Astrocyte (in vitro differentiated cells and primary cell): ENCODE results near the gene SOX5. TPM values are rescaled to one million over a fixed set of nuclear protein-coding genes. Genes with fewer than 3 reads are reported as not detected.

Experiments
- DNase-seq: peaks from one replicate; pipeline ENCODE4 v3.0.0-alpha.2; 2010; ENCODE audit warnings: low read depth
- FAIRE-seq: peaks from 2 replicates; lab custom pipeline; 2011; peaks lifted over from hg19 to GRCh38; lab: Jason Lieb, UNC
- H2AFZ ChIP-seq: 2 replicates; pipeline ENCODE4 v1.6.0; 2012; ENCODE audit warnings: low read depth, low read length, inconsistent platforms
- H3K27ac ChIP-seq: 2 replicates; pipeline ENCODE4 v1.5.1; 2011; ENCODE audit warnings: low read depth, low read length, inconsistent platforms
- H3K27me3 ChIP-seq: 2 replicates; pipeline ENCODE4 v1.6.0; 2011; ENCODE audit warnings: low read length, inconsistent platforms; ENCODE audit not compliant: insufficient read depth
- H3K36me3 ChIP-seq: 2 replicates; pipeline ENCODE4 v1.5.1; 2011; ENCODE audit warnings: low read length, inconsistent platforms; ENCODE audit not compliant: insufficient read depth
- H3K4me1 ChIP-seq: 2 replicates; pipeline ENCODE4 v1.5.1; 2011; ENCODE audit warnings: low read length, inconsistent platforms; ENCODE audit not compliant: insufficient read depth
- H3K4me2 ChIP-seq: 2 replicates; pipeline ENCODE4 v1.6.0; 2012; ENCODE audit warnings: low read length, inconsistent platforms
- H3K4me3 ChIP-seq: 2 replicates; pipeline ENCODE4 v1.5.1; 2011; ENCODE audit warnings: low read depth, mild to moderate bottlenecking, low read length, inconsistent platforms; ENCODE audit not compliant: insufficient read depth
- H3K79me2 ChIP-seq: 2 replicates; pipeline ENCODE4 v1.6.0; 2012; ENCODE audit warnings: mild to moderate bottlenecking, low read length, inconsistent platforms; ENCODE audit not compliant: insufficient read depth
- H3K9ac ChIP-seq: 2 replicates; pipeline ENCODE4 v1.6.0; 2012; ENCODE audit warnings: mild to moderate bottlenecking, low read length, inconsistent platforms
- H3K9me3 ChIP-seq: 2 replicates; pipeline ENCODE4 v1.5.1; 2012; ENCODE audit warnings: low read depth, mild to moderate bottlenecking, low read length, inconsistent platforms; ENCODE audit not compliant: insufficient read depth
- H4K20me1 ChIP-seq: 2 replicates; pipeline ENCODE4 v1.6.0; 2012; ENCODE audit warnings: low read length, inconsistent platforms; ENCODE audit not compliant: insufficient read depth
- H3K27ac Mint-ChIP-seq: one replicate; pipeline ENCODE4 v1.8.0; 2021; ENCODE audit warnings: mild to moderate bottlenecking, mixed read lengths; ENCODE audit not compliant: unreplicated experiment
- H3K27me3 Mint-ChIP-seq: one replicate; pipeline ENCODE4 v1.8.0; 2021; ENCODE audit warnings: low read depth, mixed read lengths; ENCODE audit not compliant: unreplicated experiment
- H3K36me3 Mint-ChIP-seq: one replicate; pipeline ENCODE4 v1.8.0; 2021; ENCODE audit warnings: low read depth, mixed read lengths; ENCODE audit not compliant: unreplicated experiment
- H3K4me1 Mint-ChIP-seq: one replicate; pipeline ENCODE4 v1.8.0; 2021; ENCODE audit warnings: low read depth, mixed read lengths; ENCODE audit not compliant: unreplicated experiment
- H3K4me3 Mint-ChIP-seq: one replicate; pipeline ENCODE4 v1.8.0; 2021; ENCODE audit warnings: mild to moderate bottlenecking, moderate library complexity, mixed read lengths; ENCODE audit not compliant: unreplicated experiment
- H3K9me3 Mint-ChIP-seq: one replicate; pipeline ENCODE4 v1.8.0; 2021; ENCODE audit warnings: mild to moderate bottlenecking, mixed read lengths; ENCODE audit not compliant: unreplicated experiment
- EZH2 ChIP-seq: IDR thresholded peaks from 2 replicates; pipeline ENCODE4 v1.6.1; 2012; ENCODE audit warnings: mild to moderate bottlenecking, low read length, inconsistent platforms; ENCODE audit not compliant: insufficient read depth
- total RNA-seq: library from RNA; stranded (reverse); gene quantifications from 2 replicates; pipeline ENCODE4 v1.2.1, GENCODE V29; 2021
- TF ChIP-seq, protein P1 (sequence below): IDR thresholded peaks from 2 replicates; pipeline ENCODE4 v1.5.1; 2011; ENCODE audit warnings: low read depth, mild to moderate bottlenecking, inconsistent platforms, low read length, moderate library complexity; ENCODE audit not compliant: insufficient read depth

The SOX5 gene
- total RNA-seq, 1 donor from 2014 or later: 13.7 TPM

DNA sequence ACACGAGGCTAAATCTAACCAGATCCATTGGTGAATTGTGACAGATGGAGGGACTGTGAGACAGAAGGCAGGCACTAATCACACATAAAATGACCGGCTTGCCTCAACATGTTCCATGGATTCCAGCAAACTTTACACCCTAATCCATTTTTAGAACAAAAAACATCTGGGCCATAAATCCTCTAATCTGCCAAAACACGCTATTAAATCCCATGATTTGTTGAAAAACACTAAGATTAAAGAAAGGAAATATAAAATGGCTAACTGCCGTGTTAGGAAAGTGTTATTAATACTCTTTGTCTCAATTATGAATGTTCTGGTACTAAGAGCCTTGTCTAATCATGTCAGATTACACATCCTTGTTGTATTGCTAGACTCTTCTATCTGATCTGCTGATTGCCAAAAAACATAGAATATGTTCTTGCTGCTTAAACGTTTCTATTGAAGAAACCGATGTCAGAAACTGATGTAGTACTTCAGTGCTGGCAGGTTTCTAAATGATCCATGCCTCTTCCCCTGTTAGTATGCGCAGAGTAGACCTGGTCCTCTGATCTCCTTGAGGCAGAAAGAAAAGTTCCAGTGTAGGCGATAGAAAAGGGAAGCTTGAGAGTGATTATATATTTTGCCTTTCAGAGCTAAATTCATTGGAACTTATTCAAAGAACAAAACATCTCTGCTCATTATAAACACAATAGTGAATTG, 384.9 kb downstream of the SOX5 start:
- Mint-ChIP-seq H3K27me3 (no peaks in the 10 kb centered on the region), H3K4me1 (no peaks in the 10 kb centered on the region), H3K9me3 (no peaks in the 10 kb centered on the region), H3K4me3 (no peak overlapping the region), H3K36me3 (no peaks in the 10 kb centered on the region), H3K27ac (no peak overlapping the region)
- no peaks in the 10 kb centered on the region for H4K20me1 ChIP-seq
- no peaks in the 10 kb centered on the region for H3K4me1 ChIP-seq
- no peak overlapping the region for H3K4me2 ChIP-seq
- no peak for FAIRE-seq
- H3K9ac ChIP-seq: no peak overlapping the region
- no peak for TF ChIP-seq EZH2
- TF ChIP-seq, protein P1, sequence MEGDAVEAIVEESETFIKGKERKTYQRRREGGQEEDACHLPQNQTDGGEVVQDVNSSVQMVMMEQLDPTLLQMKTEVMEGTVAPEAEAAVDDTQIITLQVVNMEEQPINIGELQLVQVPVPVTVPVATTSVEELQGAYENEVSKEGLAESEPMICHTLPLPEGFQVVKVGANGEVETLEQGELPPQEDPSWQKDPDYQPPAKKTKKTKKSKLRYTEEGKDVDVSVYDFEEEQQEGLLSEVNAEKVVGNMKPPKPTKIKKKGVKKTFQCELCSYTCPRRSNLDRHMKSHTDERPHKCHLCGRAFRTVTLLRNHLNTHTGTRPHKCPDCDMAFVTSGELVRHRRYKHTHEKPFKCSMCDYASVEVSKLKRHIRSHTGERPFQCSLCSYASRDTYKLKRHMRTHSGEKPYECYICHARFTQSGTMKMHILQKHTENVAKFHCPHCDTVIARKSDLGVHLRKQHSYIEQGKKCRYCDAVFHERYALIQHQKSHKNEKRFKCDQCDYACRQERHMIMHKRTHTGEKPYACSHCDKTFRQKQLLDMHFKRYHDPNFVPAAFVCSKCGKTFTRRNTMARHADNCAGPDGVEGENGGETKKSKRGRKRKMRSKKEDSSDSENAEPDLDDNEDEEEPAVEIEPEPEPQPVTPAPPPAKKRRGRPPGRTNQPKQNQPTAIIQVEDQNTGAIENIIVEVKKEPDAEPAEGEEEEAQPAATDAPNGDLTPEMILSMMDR: no peak
- no peak overlapping the region for H2AFZ ChIP-seq
- DNase-seq: no peak
- H3K4me3 ChIP-seq: no peak overlapping the region
- H3K79me2 ChIP-seq: no peaks in the 10 kb centered on the region
- H3K27me3 ChIP-seq: no peaks in the 10 kb centered on the region
- no peaks in the 10 kb centered on the region for H3K36me3 ChIP-seq
- no peak overlapping the region for H3K27ac ChIP-seq
- H3K9me3 ChIP-seq: no peaks in the 10 kb centered on the region

DNA sequence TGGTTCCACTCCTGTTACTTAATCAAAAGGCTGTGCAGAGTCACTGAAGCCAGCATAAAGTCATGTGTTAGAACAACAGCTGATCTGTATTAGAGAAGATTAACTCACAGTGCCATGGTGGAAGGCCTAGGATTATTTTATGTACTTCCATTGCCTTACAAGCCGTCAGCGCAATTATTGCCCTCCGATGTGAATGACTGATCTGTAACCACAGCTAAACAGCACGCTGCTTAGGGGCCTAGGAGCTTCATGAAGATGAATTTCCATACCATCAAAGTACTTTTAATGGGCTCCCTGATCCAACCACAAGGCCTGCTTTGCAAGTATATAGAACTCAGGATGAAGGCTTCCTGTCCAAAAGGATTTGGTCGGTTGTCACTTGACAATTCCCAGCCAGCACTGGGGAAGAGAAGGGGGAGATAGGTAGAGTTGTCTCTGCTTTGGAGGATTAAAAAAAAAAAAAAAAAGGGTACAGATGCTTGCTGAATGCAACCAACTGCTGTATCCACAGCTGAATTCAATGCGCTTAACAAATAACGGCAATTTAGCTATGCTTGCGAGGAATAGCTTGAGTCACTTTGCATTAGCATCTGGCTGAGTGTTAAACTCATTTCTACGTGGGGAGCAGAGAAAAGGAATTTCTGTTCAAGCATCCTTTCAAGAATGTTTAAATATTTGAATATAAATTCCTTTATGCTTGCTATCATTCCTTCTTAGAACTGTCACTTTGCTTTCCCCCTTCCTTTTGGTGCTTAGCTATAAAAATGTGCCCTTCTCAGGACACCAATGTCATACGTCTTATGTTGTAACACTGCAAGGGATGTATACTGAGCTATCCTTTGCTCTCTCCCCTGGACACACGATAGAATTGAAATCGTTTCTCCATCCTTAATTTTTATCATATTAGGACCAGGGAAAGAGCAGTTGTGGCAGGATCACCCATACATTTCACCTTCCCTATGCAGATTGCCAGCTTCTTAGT, 387.8 kb downstream of the SOX5 start:
- Histone ChIP-seq H3K36me3 (no peaks in the 10 kb centered on the region), H3K9me3 (no peaks in the 10 kb centered on the region), H4K20me1 (no peaks in the 10 kb centered on the region), H3K79me2 (no peaks in the 10 kb centered on the region), H3K9ac (no peak overlapping the region), H3K4me2 (no peak overlapping the region), H3K27ac (no peak overlapping the region), H3K4me1 (no peaks in the 10 kb centered on the region), H3K27me3 (no peaks in the 10 kb centered on the region), H2AFZ (no peak overlapping the region), H3K4me3 (no peak overlapping the region)
- H3K4me3 Mint-ChIP-seq: no peak overlapping the region
- H3K9me3 Mint-ChIP-seq: no peaks in the 10 kb centered on the region
- no peak for TF ChIP-seq EZH2
- TF ChIP-seq, protein P1: no peak
- peaks cover 2% of the 10 kb centered on the region for H3K36me3 Mint-ChIP-seq
- no peak overlapping the region for H3K27ac Mint-ChIP-seq
- FAIRE-seq: no peak
- no peaks in the 10 kb centered on the region for H3K4me1 Mint-ChIP-seq
- no peak for DNase-seq
- no peaks in the 10 kb centered on the region for H3K27me3 Mint-ChIP-seq
